Activated CD8-positive, alpha-beta T cell treated with anti-CD3 and anti-CD28 coated beads for 36 hours (primary cell): Measurements from ENCODE around the gene VPS37D. TPM values are rescaled to one million over a fixed set of nuclear protein-coding genes. Genes with fewer than 3 reads are reported as not detected.

Experiments
- ATAC-seq: fragments of 200-7000 bp; cut with Tn5 transposase; one replicate; pipeline ENCODE4 v1.10.0; 2021; ENCODE audit warnings: mild to moderate bottlenecking, moderate library complexity
- CTCF ChIA-PET: fragments of 350-600 bp; sonication (Branson Sonifier 250); formaldehyde crosslinking; loops from one replicate; lab custom pipeline; 2021; ENCODE audit warnings: antibody characterized with exemption; lab: Charles Lee
- POLR2A ChIA-PET: fragments of 350-600 bp; sonication (Branson Sonifier 250); formaldehyde crosslinking; loops from one replicate; lab custom pipeline; 2021; ENCODE audit warnings: antibody characterized with exemption; lab: Charles Lee
- DNase-seq: peaks from one replicate; pipeline ENCODE4 v3.0.0-alpha.2; 2020
- H3K27ac Mint-ChIP-seq: one replicate; pipeline ENCODE4 v1.8.0; 2021; ENCODE audit warnings: mild to moderate bottlenecking, mixed read lengths
- H3K27me3 Mint-ChIP-seq: one replicate; pipeline ENCODE4 v1.8.0; 2021; ENCODE audit warnings: mixed read lengths
- H3K36me3 Mint-ChIP-seq: one replicate; pipeline ENCODE4 v1.8.0; 2021; ENCODE audit warnings: low read depth, mixed read lengths
- H3K4me1 Mint-ChIP-seq: one replicate; pipeline ENCODE4 v1.8.0; 2021; ENCODE audit warnings: low read depth, mixed read lengths
- H3K4me3 Mint-ChIP-seq: one replicate; pipeline ENCODE4 v1.8.0; 2021; ENCODE audit warnings: mild to moderate bottlenecking, moderate library complexity, mixed read lengths
- H3K9me3 Mint-ChIP-seq: one replicate; pipeline ENCODE4 v1.8.0; 2021; ENCODE audit warnings: mixed read lengths
- CTCF ChIP-seq: fragments of 200-600 bp; IDR thresholded peaks from one replicate; pipeline ENCODE4 v1.8.0; 2022; ENCODE audit warnings: antibody characterized with exemption, mild to moderate bottlenecking
- intact Hi-C: fragments of 100-400 bp; cut with micrococcal nuclease; formaldehyde crosslinking; loops from one replicate; pipeline ENCODE4 v1.10.0; 2022
- total RNA-seq, 2 experiments: library from RNA; stranded (reverse); gene quantifications; one replicate each; pipeline ENCODE4 v1.2.3, GENCODE V29; 2021

VPS37D gene
- total RNA-seq, 2 experiments from 2014 or later: 0.87 to 1.1 TPM

- TF ChIP-seq CTCF: no peak
- no peak overlapping the region for H3K27ac Mint-ChIP-seq
- intact Hi-C loops: no loop called here
- no peaks in the 10 kb centered on the region for H3K36me3 Mint-ChIP-seq
- H3K4me3 Mint-ChIP-seq: peak overlapping the region; percentile 8
- POLR2A ChIA-PET: no interaction called here
- DNase-seq (peak; percentile 21), ATAC-seq (no peak)
- CTCF ChIA-PET: interaction anchor here (1.0 to 8.6 kb wide), 2 partner anchors 16 to 111 kb away, joined by 3 to 50 read pairs; no protein-coding TSS in a partner anchor
- no peaks in the 10 kb centered on the region for H3K9me3 Mint-ChIP-seq
- peaks cover 46% of the 10 kb centered on the region for H3K27me3 Mint-ChIP-seq
- H3K4me1 Mint-ChIP-seq: peaks cover 7% of the 10 kb centered on the region
Observed at GRCh38 chr7:73622909-73623797, 44.5 kb upstream of the VPS37D start.

- Mint-ChIP-seq H3K27me3 (peaks cover 51% of the 10 kb centered on the region), H3K27ac (no peak within 1 kb of the TSS), H3K4me1 (peaks cover 7% of the 10 kb centered on the region), H3K9me3 (no peaks in the 10 kb centered on the region), H3K36me3 (no peaks in the 10 kb centered on the region), H3K4me3 (peak within 1 kb of the TSS; percentile 8)
- TF ChIP-seq CTCF: no peak
- ATAC-seq (peak; percentile 95), DNase-seq (peak; percentile 81)
- intact Hi-C loops: no loop called here
- POLR2A ChIA-PET: no interaction called here
- CTCF ChIA-PET: interaction anchor here (1.0 to 1.4 kb wide), 3 partner anchors 17 to 108 kb away, joined by 3 to 10 read pairs (median 3); no protein-coding TSS in a partner anchor
Observed at GRCh38 chr7:73623798-73624668, 43.6 kb upstream of the VPS37D start, which contains the start of gene MLXIPL. Gene MLXIPL (minus strand): TSS chr7:73624522. CDS start chr7:73624492, 30 bp downstream.

DNA sequence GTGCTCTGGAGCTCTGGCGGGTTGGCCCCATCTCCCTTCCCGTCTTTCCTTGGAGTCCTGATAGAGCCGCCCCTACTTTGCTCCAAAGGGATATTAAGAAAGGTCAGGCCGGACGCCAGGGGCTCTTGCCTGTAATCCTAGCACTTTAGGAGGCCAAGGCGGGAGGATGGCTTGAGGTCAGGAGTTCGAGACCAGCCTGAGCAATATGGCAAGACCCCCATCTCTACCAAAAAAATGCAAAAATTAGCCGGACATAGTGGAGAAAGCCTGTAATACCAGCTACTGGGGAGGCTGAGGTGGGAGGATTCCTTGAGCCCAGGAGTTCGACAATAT lies 43.0 kb upstream of the VPS37D start:
- ATAC-seq: no peak
- Mint-ChIP-seq H3K4me3 (no peak overlapping the region), H3K27me3 (peaks cover 53% of the 10 kb centered on the region), H3K4me1 (peaks cover 7% of the 10 kb centered on the region), H3K36me3 (no peaks in the 10 kb centered on the region), H3K9me3 (no peaks in the 10 kb centered on the region), H3K27ac (no peak overlapping the region)
- CTCF ChIA-PET: interaction anchor here (1.0 to 1.4 kb wide), 3 partner anchors 18 to 108 kb away, joined by 3 to 10 read pairs (median 3); no protein-coding TSS in a partner anchor
- no peak for TF ChIP-seq CTCF
- DNase-seq: no peak
- POLR2A ChIA-PET: no interaction called here
- intact Hi-C loops: no loop called here

- CTCF ChIA-PET: interaction anchor here (0.9 to 2.0 kb wide), 4 partner anchors 18 to 109 kb away, joined by 3 to 10 read pairs (median 4); no protein-coding TSS in a partner anchor
- POLR2A ChIA-PET: no interaction called here
- intact Hi-C loops: no loop called here
- H3K27ac Mint-ChIP-seq: no peak overlapping the region
- TF ChIP-seq CTCF: no peak
- H3K4me3 Mint-ChIP-seq: no peak overlapping the region
- H3K36me3 Mint-ChIP-seq: no peaks in the 10 kb centered on the region
- H3K9me3 Mint-ChIP-seq: no peaks in the 10 kb centered on the region
- no peak for DNase-seq
- ATAC-seq: no peak
- peaks cover 7% of the 10 kb centered on the region for H3K4me1 Mint-ChIP-seq
- H3K27me3 Mint-ChIP-seq: peaks cover 52% of the 10 kb centered on the region
Observed at GRCh38 chr7:73625276-73625675, 42.4 kb upstream of the VPS37D start.
